H1 (cell line): Measurements from ENCODE around the gene CCDC148. TPM values are rescaled to one million over a fixed set of nuclear protein-coding genes. Genes with fewer than 3 reads are reported as not detected.
"Not testable (repeated sequence)": the region's sequence is repeated elsewhere in the genome, so short reads cannot be mapped to it uniquely, and the experiment has no call there.

Experiments used
- CTCF ChIA-PET: fragments of 300-600 bp; sonication (Branson Sonifier 250); formaldehyde crosslinking; loops from one replicate; lab custom pipeline; 2021; ENCODE audit not compliant: partially characterized antibody; lab: Charles Lee
- POLR2A ChIA-PET: fragments of 300-600 bp; sonication (Branson Sonifier 250); formaldehyde crosslinking; loops from one replicate; lab custom pipeline; 2021; ENCODE audit warnings: inconsistent platforms; ENCODE audit not compliant: partially characterized antibody; lab: Charles Lee
- DNase-seq, 2 experiments: peaks; one replicate each; pipeline versions ENCODE4 v3.0.0 to v3.0.0-alpha.2; 2010 to 2022; ENCODE audit warnings: low spot score in 2 of 2, low read depth in 1 of 2, mixed read lengths in 1 of 2
- FAIRE-seq: peaks from 2 replicates; lab custom pipeline; 2011; peaks lifted over from hg19 to GRCh38; lab: Jason Lieb, UNC
- H2AFZ ChIP-seq: 2 replicates; pipeline ENCODE4 v1.8.1; 2012; ENCODE audit warnings: low read length, inconsistent platforms
- H2AK5ac ChIP-seq: 2 replicates; pipeline ENCODE4 v1.6.1; 2013; ENCODE audit warnings: low read depth, low read length
- H2BK120ac ChIP-seq: replicated peaks from 2 replicates; pipeline ENCODE3; 2013; ENCODE audit warnings: low read depth, low read length, inconsistent platforms
- H2BK12ac ChIP-seq: 2 replicates; pipeline ENCODE4 v1.6.1; 2013; ENCODE audit warnings: low read depth, low read length
- H2BK15ac ChIP-seq: 2 replicates; pipeline ENCODE4 v1.6.1; 2013; ENCODE audit warnings: low read length
- H2BK20ac ChIP-seq: 2 replicates; pipeline ENCODE4 v1.6.1; 2013; ENCODE audit warnings: low read length
- H2BK5ac ChIP-seq: 2 replicates; pipeline ENCODE4 v1.6.1; 2013; ENCODE audit warnings: low read depth, low read length
- H3K14ac ChIP-seq: 2 replicates; pipeline ENCODE4 v1.6.1; 2013; ENCODE audit warnings: inconsistent platforms; ENCODE audit not compliant: insufficient read length
- H3K18ac ChIP-seq: 2 replicates; pipeline ENCODE4 v1.6.1; 2013; ENCODE audit warnings: low read length; ENCODE audit errors: extremely low read depth
- H3K23ac ChIP-seq: 2 replicates; pipeline ENCODE4 v1.6.1; 2013; ENCODE audit warnings: inconsistent platforms; ENCODE audit not compliant: insufficient read length
- H3K23me2 ChIP-seq: 2 replicates; pipeline ENCODE4 v1.6.1; 2013; ENCODE audit warnings: low read depth, low read length
- H3K27ac ChIP-seq: 2 replicates; pipeline ENCODE4 v1.6.1; 2011; ENCODE audit warnings: low read depth, low read length, inconsistent platforms
- H3K27me3 ChIP-seq, 4 experiments: replicated peaks in 1 of 4; 1 replicate in 1 of 4; 2 replicates in 3 of 4; pipeline versions ENCODE4 v1.6.1 to v1.8.1; 2011 to 2013; ENCODE audit warnings: low read length in 3 of 4, mild to moderate bottlenecking in 3 of 4, inconsistent platforms in 2 of 4, mixed read lengths in 2 of 4, moderate library complexity in 1 of 4; ENCODE audit not compliant: control insufficient read depth in 3 of 4, insufficient read depth in 3 of 4; ENCODE audit errors: extremely low read depth in 1 of 4
- H3K36me3 ChIP-seq, 4 experiments: 2 replicates each; pipeline versions ENCODE4 v1.6.1 to v1.8.1; 2011 to 2013; ENCODE audit warnings: mild to moderate bottlenecking in 4 of 4, low read length in 3 of 4, moderate library complexity in 2 of 4, control low read depth in 1 of 4, inconsistent platforms in 1 of 4; ENCODE audit not compliant: insufficient read depth in 4 of 4, control insufficient read depth in 2 of 4
- H3K4ac ChIP-seq: replicated peaks from 2 replicates; pipeline ENCODE3; 2013; ENCODE audit warnings: low read length, low read depth, mixed read lengths, inconsistent platforms; ENCODE audit not compliant: insufficient read length
- H3K4me1 ChIP-seq, 4 experiments: replicated peaks in 1 of 4; 1 replicate in 1 of 4; 2 replicates in 3 of 4; pipeline versions ENCODE4 v1.6.1 to v1.8.1; 2011 to 2013; ENCODE audit warnings: low read length in 3 of 4, inconsistent platforms in 2 of 4, mixed read lengths in 1 of 4; ENCODE audit not compliant: insufficient read depth in 4 of 4, control insufficient read depth in 3 of 4
- H3K4me2 ChIP-seq, 2 experiments: 2 replicates each; pipeline versions ENCODE4 v1.6.1 to v1.8.1; 2011 to 2013; ENCODE audit warnings: low read depth in 2 of 2, low read length in 2 of 2, control low read depth in 1 of 2, inconsistent platforms in 1 of 2, mild to moderate bottlenecking in 1 of 2; ENCODE audit not compliant: insufficient read depth in 1 of 2
- H3K4me3 ChIP-seq, 4 experiments: fragments of 200-600, 300-600 bp in 1 of 4; sonication (generic), shearing (Covaris generic), sonication (Bioruptor Twin) in 1 of 4; 2 replicates each; pipeline versions ENCODE4 v1.5.1 to v1.8.1; 2011 to 2016; ENCODE audit warnings: low read length in 4 of 4, low read depth in 3 of 4, control low read depth in 2 of 4, inconsistent platforms in 2 of 4, mild to moderate bottlenecking in 2 of 4, mixed read lengths in 1 of 4, moderate library complexity in 1 of 4; ENCODE audit not compliant: insufficient read depth in 2 of 4; ENCODE audit errors: extremely low read depth in 1 of 4
- H3K56ac ChIP-seq: replicated peaks from 2 replicates; pipeline ENCODE3; 2013; ENCODE audit warnings: low read depth, mild to moderate bottlenecking, mixed read lengths, low read length, inconsistent platforms; ENCODE audit not compliant: insufficient read length
- H3K79me1 ChIP-seq: 2 replicates; pipeline ENCODE4 v1.6.1; 2013; ENCODE audit warnings: low read depth, low read length, control low read depth
- H3K79me2 ChIP-seq, 2 experiments: 2 replicates each; pipeline versions ENCODE4 v1.6.1 to v1.8.1; 2012 to 2013; ENCODE audit warnings: low read length in 2 of 2, mild to moderate bottlenecking in 2 of 2, inconsistent platforms in 1 of 2; ENCODE audit not compliant: insufficient read depth in 2 of 2, control insufficient read depth in 1 of 2
- H3K9ac ChIP-seq, 4 experiments: replicated peaks in 1 of 4; 1 replicate in 1 of 4; 2 replicates in 3 of 4; pipeline versions ENCODE4 v1.6.1 to v1.8.1; 2011 to 2013; ENCODE audit warnings: low read depth in 3 of 4, low read length in 3 of 4, control low read depth in 2 of 4, mild to moderate bottlenecking in 2 of 4, moderate library complexity in 2 of 4, inconsistent platforms in 1 of 4; ENCODE audit errors: extremely low read depth in 1 of 4
- H3K9me3 ChIP-seq, 2 experiments: 2 replicates each; pipeline versions ENCODE4 v1.6.1 to v1.8.1; 2012 to 2013; ENCODE audit warnings: mild to moderate bottlenecking in 2 of 2, moderate library complexity in 2 of 2, control low read depth in 1 of 2, inconsistent platforms in 1 of 2, low read depth in 1 of 2, low read length in 1 of 2, mixed read lengths in 1 of 2; ENCODE audit not compliant: insufficient read depth in 2 of 2
- H4K20me1 ChIP-seq, 2 experiments: replicated peaks in 1 of 2; 2 replicates each; pipeline versions ENCODE3 to v1.8.1; 2011 to 2013; ENCODE audit warnings: inconsistent platforms in 2 of 2, low read length in 2 of 2, mild to moderate bottlenecking in 1 of 2; ENCODE audit not compliant: insufficient read depth in 2 of 2, control insufficient read depth in 1 of 2
- H4K5ac ChIP-seq: 2 replicates; pipeline ENCODE4 v1.6.1; 2013; ENCODE audit warnings: low read length, low read depth, mixed read lengths, inconsistent platforms; ENCODE audit not compliant: insufficient read length
- H4K8ac ChIP-seq: 2 replicates; pipeline ENCODE4 v1.8.0; 2013; ENCODE audit warnings: mild to moderate bottlenecking, moderate library complexity, low read length, inconsistent platforms; ENCODE audit not compliant: insufficient read depth; ENCODE audit errors: extremely low read depth
- H4K91ac ChIP-seq: replicated peaks from 2 replicates; pipeline ENCODE3; 2013; ENCODE audit warnings: low read length, mixed read lengths, inconsistent platforms; ENCODE audit not compliant: insufficient read length
- WGBS, 2 experiments: shearing (Covaris generic) in 1 of 2; methylation state at CpG; one replicate each; pipeline versions ENCODE4 v1.1.6 to v1.1.7; 2013 to 2015; ENCODE audit warnings: low lambda C conversion rate in 2 of 2, mixed read lengths in 2 of 2, inconsistent platforms in 1 of 2, low coverage in 1 of 2, missing lambda C conversion rate in 1 of 2; ENCODE audit not compliant: insufficient replicate concordance in 2 of 2, insufficient coverage in 1 of 2, insufficient read length in 1 of 2; ENCODE audit errors: extremely low coverage in 1 of 2, missing lambda C conversion rate in 1 of 2; 5-methylcytosine and 5-hydroxymethylcytosine counted together
- polyA plus RNA-seq, 7 experiments: library from polyadenylated mRNA; depleted of rRNA in 3 of 7; stranded (reverse) in 5 of 7; unstranded in 2 of 7; fragments of >200 nt in 5 of 7; fragments of 200-250 nt in 2 of 7; gene quantifications; 1 replicate in 5 of 7; 2 replicates in 1 of 7; 4 replicates in 1 of 7; pipeline versions ENCODE4 v1.2.1 to v1.2.3, GENCODE V29; 2011 to 2013; ENCODE audit warnings: missing spikeins in 2 of 7, mixed read lengths in 2 of 7
- total RNA-seq: library from RNA; stranded (reverse); fragmentation: NEBNext Ultra II Directional; extraction: Animal tissue kit (Norgen Biotek cat#: 25700); gene quantifications from 2 replicates; pipeline ENCODE4 v1.2.1, GENCODE V29; 2021

The CCDC148 gene
- total and polyA plus RNA-seq, 2 of the 8 experiments (the other 6 are each of a cell fraction or from before 2014, with no cell fraction given), result 0.45 to 1.3 TPM

DNA sequence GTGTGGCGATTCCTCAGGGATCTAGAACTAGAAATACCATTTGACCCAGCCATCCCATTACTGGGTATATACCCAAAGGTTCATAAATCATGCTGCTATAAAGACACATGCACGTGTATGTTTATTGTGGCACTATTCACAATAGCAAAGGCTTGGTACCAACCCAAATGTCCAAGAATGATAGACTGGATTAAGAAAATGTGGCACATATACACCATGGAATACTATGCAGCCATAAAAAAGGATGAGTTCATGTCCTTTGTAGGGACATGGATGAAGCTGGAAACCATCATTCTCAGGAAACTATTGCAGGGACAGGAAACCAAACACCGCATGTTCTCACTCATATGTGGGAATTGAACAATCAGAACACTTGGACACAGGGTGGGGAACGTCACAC is 17.5 kb downstream of the CCDC148 start:
- CTCF ChIA-PET, FAIRE-seq, H4K20me1 ChIP-seq, H3K79me2 ChIP-seq, H3K4me3 ChIP-seq, H3K27ac ChIP-seq, H3K14ac ChIP-seq, H3K23me2 ChIP-seq, H2BK120ac ChIP-seq, H3K27me3 ChIP-seq, H4K91ac ChIP-seq, H3K23ac ChIP-seq, POLR2A ChIA-PET, H3K79me1 ChIP-seq, H3K9ac ChIP-seq, H2BK12ac ChIP-seq, H3K4me1 ChIP-seq, H2AFZ ChIP-seq, H2BK20ac ChIP-seq, H3K56ac ChIP-seq, H3K9me3 ChIP-seq, DNase-seq, H2BK5ac ChIP-seq, H2BK15ac ChIP-seq, H3K18ac ChIP-seq, H4K5ac ChIP-seq, H3K4me2 ChIP-seq, H2AK5ac ChIP-seq, H3K4ac ChIP-seq, H4K8ac ChIP-seq, H3K36me3 ChIP-seq: not testable (repeated sequence)
- 89% methylated on average over 4 of the region's 4 CpGs; no CpG with 5 or more reads in 1 of the 2 experiments for WGBS, 2 experiments

DNA sequence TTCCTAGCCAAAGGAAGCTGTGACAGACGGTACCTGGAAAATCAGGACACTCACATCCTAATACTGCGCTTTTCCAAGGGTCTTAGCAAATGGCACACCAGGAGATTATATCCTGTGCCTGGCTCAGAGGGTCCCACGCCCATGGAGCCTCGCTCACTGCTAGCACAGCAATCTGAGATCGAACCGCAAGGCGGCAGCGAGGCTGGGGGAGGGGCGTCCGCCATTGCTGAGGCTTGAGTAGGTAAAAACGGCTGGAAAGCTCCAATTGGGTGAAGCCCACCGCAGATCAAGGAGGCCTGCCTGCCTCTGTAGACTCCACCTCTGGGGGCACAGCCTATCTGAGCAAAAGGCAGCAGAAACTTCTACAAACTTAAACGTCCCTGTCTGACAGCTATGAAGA is 22.8 kb downstream of the CCDC148 start:
- H3K79me1 ChIP-seq, H2BK5ac ChIP-seq, H3K4me3 ChIP-seq, H4K8ac ChIP-seq, H2BK15ac ChIP-seq, CTCF ChIA-PET, H3K56ac ChIP-seq, H2AK5ac ChIP-seq, H3K9me3 ChIP-seq, H3K79me2 ChIP-seq, H3K4me2 ChIP-seq, H4K5ac ChIP-seq, H3K36me3 ChIP-seq, H2BK120ac ChIP-seq, FAIRE-seq, H3K27ac ChIP-seq, POLR2A ChIA-PET, H3K27me3 ChIP-seq, H2BK12ac ChIP-seq, H4K91ac ChIP-seq, H3K4ac ChIP-seq, H3K14ac ChIP-seq, H3K23ac ChIP-seq, DNase-seq, H3K23me2 ChIP-seq, H3K4me1 ChIP-seq, H4K20me1 ChIP-seq, H2AFZ ChIP-seq, H2BK20ac ChIP-seq, H3K9ac ChIP-seq, H3K18ac ChIP-seq: not testable (repeated sequence)
- WGBS, 2 experiments, result 99% methylated on average over 11 of the region's 13 CpGs; no CpG with 5 or more reads in 1 of the 2 experiments
